PC-9 (cell line): ENCODE results near the gene YWHAG. TPM values are rescaled to one million over a fixed set of nuclear protein-coding genes. Genes with fewer than 3 reads are reported as not detected.
A peak's percentile ranks its signal among the peaks of the same experiment; 100 is the strongest.

Source experiments
- BruUV-seq: library from RNA; stranded (reverse); fragments of 400-500 nt; replicated peaks from 2 replicates; lab custom pipeline; 2021; lab: Mats Ljungman, UMichigan
- CTCF ChIA-PET: fragments of 300-600 bp; sonication (Branson Sonifier 250); formaldehyde crosslinking; loops from one replicate; lab custom pipeline; 2022; ENCODE audit warnings: antibody characterized with exemption; lab: Charles Lee
- POLR2A ChIA-PET: fragments of 300-600 bp; sonication (Branson Sonifier 250); formaldehyde crosslinking; loops from one replicate; lab custom pipeline; 2022; ENCODE audit warnings: antibody characterized with exemption; ENCODE audit not compliant: unreplicated experiment; lab: Charles Lee
- DNase-seq, 2 experiments: peaks; one replicate each; pipeline versions ENCODE4 v3.0.0 to v3.0.0-alpha.2; 2015 to 2022; ENCODE audit warnings: mixed read lengths in 1 of 2
- H2AFZ ChIP-seq: fragments of 200-600 bp; sonication (generic); 2 replicates; pipeline ENCODE4 v1.8.1; 2017; ENCODE audit warnings: antibody characterized with exemption
- H3F3A ChIP-seq: fragments of 200-600 bp; sonication (generic); 2 replicates; pipeline ENCODE4 v1.8.1; 2017; ENCODE audit warnings: antibody characterized with exemption, mild to moderate bottlenecking, low read depth; ENCODE audit not compliant: insufficient read depth
- H3K27ac ChIP-seq: fragments of 200-600 bp; sonication (generic); 2 replicates; pipeline ENCODE4 v1.6.1; 2016; ENCODE audit warnings: mixed run types
- H3K27me3 ChIP-seq: fragments of 200-600 bp; sonication (generic); 2 replicates; pipeline ENCODE4 v1.6.1; 2016; ENCODE audit warnings: low read depth, mixed run types; ENCODE audit not compliant: insufficient read depth
- H3K36me3 ChIP-seq: fragments of 200-600 bp; sonication (generic); 2 replicates; pipeline ENCODE4 v1.6.1; 2016; ENCODE audit warnings: low read depth, mixed run types
- H3K4me1 ChIP-seq: fragments of 200-600 bp; sonication (generic); replicated peaks from 2 replicates; pipeline ENCODE4 v1.6.1; 2016; ENCODE audit warnings: mixed run types; ENCODE audit not compliant: insufficient read depth
- H3K4me2 ChIP-seq: fragments of 200-600 bp; sonication (generic); 2 replicates; pipeline ENCODE4 v1.6.1; 2017; ENCODE audit warnings: mixed run types
- H3K4me3 ChIP-seq: fragments of 200-600 bp; sonication (generic); 2 replicates; pipeline ENCODE4 v1.6.1; 2016; ENCODE audit warnings: mixed run types
- H3K79me2 ChIP-seq: fragments of 200-600 bp; sonication (generic); 2 replicates; pipeline ENCODE4 v1.6.1; 2017; ENCODE audit warnings: low read depth, mixed run types
- H3K9me2 ChIP-seq: fragments of 200-600 bp; sonication (generic); 2 replicates; pipeline ENCODE4 v1.8.1; 2017; ENCODE audit warnings: mild to moderate bottlenecking; ENCODE audit not compliant: insufficient read depth
- H3K9me3 ChIP-seq: fragments of 200-600 bp; sonication (generic); 2 replicates; pipeline ENCODE4 v1.8.1; 2016; ENCODE audit warnings: low read depth; ENCODE audit not compliant: insufficient read depth
- H4K20me1 ChIP-seq: fragments of 200-600 bp; sonication (generic); 2 replicates; pipeline ENCODE4 v1.8.1; 2017; ENCODE audit not compliant: insufficient read depth
- CTCF ChIP-seq: fragments of 200-600 bp; sonication (generic); conservative IDR thresholded peaks from 2 replicates; pipeline ENCODE4 v1.6.1; 2017; ENCODE audit warnings: mixed run types, antibody characterized with exemption, mild to moderate bottlenecking, moderate library complexity
- EZH2 ChIP-seq: fragments of 200-600 bp; sonication (generic); IDR thresholded peaks from 2 replicates; pipeline ENCODE4 v1.8.0; 2017; ENCODE audit warnings: antibody characterized with exemption, low read depth
- intact Hi-C: fragments of 100-400 bp; cut with micrococcal nuclease; formaldehyde crosslinking; loops from one replicate; pipeline ENCODE4 v1.10.0; 2022; ENCODE audit not compliant: unreplicated experiment
- total RNA-seq: library from RNA; stranded (reverse); gene quantifications from 2 replicates; pipeline ENCODE4 v1.2.3, GENCODE V29; 2021

The YWHAG gene
- total RNA-seq, 1 experiment from 2014 or later: 250 TPM

GRCh38 chr7:76353744-76354143, 5.0 kb downstream of the YWHAG start:
- DNase-seq: no peak
- H3K4me1 ChIP-seq: peaks cover 34% of the 10 kb centered on the region
- no peaks in the 10 kb centered on the region for H3K9me2 ChIP-seq
- peaks cover 100% of the 10 kb centered on the region for H3K79me2 ChIP-seq
- peaks cover 34% of the 10 kb centered on the region for H3F3A ChIP-seq
- no TSS peak for BruUV-seq
- peaks cover 93% of the 10 kb centered on the region for H4K20me1 ChIP-seq
- H3K36me3 ChIP-seq: peaks cover 36% of the 10 kb centered on the region
- ChIA-PET CTCF (no interaction called here), POLR2A (interaction anchor here (0.6 kb wide), 1 partner anchor 68 kb away, joined by 3 read pairs; no protein-coding TSS in a partner anchor)
- no peaks in the 10 kb centered on the region for H3K27me3 ChIP-seq
- intact Hi-C loops: no loop called here
- no peak overlapping the region for H3K27ac ChIP-seq
- no peaks in the 10 kb centered on the region for H3K9me3 ChIP-seq
- no peak overlapping the region for H3K4me2 ChIP-seq
- H3K4me3 ChIP-seq: no peak overlapping the region
- H2AFZ ChIP-seq: no peak overlapping the region
- TF ChIP-seq EZH2: no peak

GRCh38 chr7:76352193-76352592, 6.6 kb downstream of the YWHAG start:
- Histone ChIP-seq H3F3A (peaks cover 39% of the 10 kb centered on the region), H2AFZ (no peak overlapping the region), H3K4me3 (no peak overlapping the region), H3K9me3 (no peaks in the 10 kb centered on the region), H3K79me2 (peaks cover 100% of the 10 kb centered on the region), H3K27ac (peak overlapping the region; percentile 10; the same call in 1 of the 2 replicates), H3K27me3 (no peaks in the 10 kb centered on the region), H3K9me2 (no peaks in the 10 kb centered on the region), H4K20me1 (peaks cover 99% of the 10 kb centered on the region), H3K4me2 (no peak overlapping the region), H3K36me3 (peaks cover 46% of the 10 kb centered on the region), H3K4me1 (peaks cover 33% of the 10 kb centered on the region)
- no TSS peak for BruUV-seq
- intact Hi-C loops: no loop called here
- ChIA-PET CTCF (no interaction called here), POLR2A (interaction anchor here (0.6 kb wide), 1 partner anchor 482 kb away, joined by 3 read pairs; no protein-coding TSS in a partner anchor)
- no peak for DNase-seq
- no peak for TF ChIP-seq EZH2
- no peak for TF ChIP-seq CTCF

GRCh38 chr7:76351372-76351771, 7.4 kb downstream of the YWHAG start:
- H3K9me2 ChIP-seq: no peaks in the 10 kb centered on the region
- H2AFZ ChIP-seq: no peak overlapping the region
- no TSS peak for BruUV-seq
- ChIA-PET POLR2A (interaction anchor here (0.6 kb wide), 1 partner anchor 345 kb away, joined by 5 read pairs; no protein-coding TSS in a partner anchor), CTCF (no interaction called here)
- peaks cover 100% of the 10 kb centered on the region for H3K79me2 ChIP-seq
- no peak for DNase-seq
- H3K4me1 ChIP-seq: peaks cover 29% of the 10 kb centered on the region
- no peak overlapping the region for H3K4me3 ChIP-seq
- no peaks in the 10 kb centered on the region for H3K27me3 ChIP-seq
- intact Hi-C loops: no loop called here
- peaks cover 99% of the 10 kb centered on the region for H4K20me1 ChIP-seq
- H3K4me2 ChIP-seq: no peak overlapping the region
- H3K27ac ChIP-seq: no peak overlapping the region
- TF ChIP-seq CTCF: no peak
- no peak for TF ChIP-seq EZH2
- H3F3A ChIP-seq: peaks cover 47% of the 10 kb centered on the region
- peaks cover 54% of the 10 kb centered on the region for H3K36me3 ChIP-seq
- H3K9me3 ChIP-seq: no peaks in the 10 kb centered on the region
